Stomach (tissue), 19 donors: ENCODE results near the gene DCDC2C. TPM values are rescaled to one million over a fixed set of nuclear protein-coding genes. Genes with fewer than 3 reads are reported as not detected.
A peak's percentile ranks its signal among the peaks of the same experiment; 100 is the strongest.

ENCODE experiments used
- DNase-seq, 2 donors: peaks; one replicate each; pipeline versions ENCODE4 v3.0.0 to v3.0.0-alpha.2; 2013 to 2019
- H3K27ac ChIP-seq, 5 donors: fragments of 200-600 bp in 4 of 5; sonication (generic) in 4 of 5; one replicate each; pipeline ENCODE4 v1.5.1; 2013 to 2019; ENCODE audit warnings: mild to moderate bottlenecking in 1 of 5, moderate library complexity in 1 of 5
- H3K27me3 ChIP-seq, 3 donors: fragments of 200-600 bp; sonication (generic); one replicate each; pipeline ENCODE4 v1.5.1; 2017 to 2019; ENCODE audit warnings: mixed run types in 1 of 3
- H3K36me3 ChIP-seq, 4 donors: fragments of 200-600 bp; sonication (generic); 1 replicate in 3 of 4; 2 replicates in 1 of 4; pipeline ENCODE4 v1.5.1; 2016 to 2019
- H3K4me1 ChIP-seq, 4 donors: fragments of 200-600 bp; sonication (generic); one replicate each; pipeline ENCODE4 v1.5.1; 2016 to 2019
- H3K4me3 ChIP-seq, 4 donors: fragments of 200-600 bp; sonication (generic) in 3 of 4; one replicate each; pipeline ENCODE4 v1.5.1; 2016 to 2019; ENCODE audit warnings: mild to moderate bottlenecking in 1 of 4
- H3K9me3 ChIP-seq, 4 donors: fragments of 200-600 bp; sonication (generic); one replicate each; pipeline ENCODE4 v1.5.1; 2016 to 2019
- EP300 ChIP-seq: sonication (generic); formaldehyde crosslinking; IDR thresholded peaks from one replicate; pipeline ENCODE4 v1.6.1; 2017; ENCODE audit warnings: antibody characterized with exemption
- POLR2A ChIP-seq, 4 donors: fragments of 450-650 bp; IDR thresholded peaks; one replicate each; pipeline ENCODE4 v1.6.1; 2016; ENCODE audit warnings: antibody characterized with exemption in 4 of 4, control low read depth in 2 of 4, mild to moderate bottlenecking in 1 of 4, moderate library complexity in 1 of 4
- POLR2AphosphoS5 ChIP-seq, 3 donors: sonication (generic); formaldehyde crosslinking; IDR thresholded peaks; one replicate each; pipeline ENCODE4 v1.6.1; 2016; ENCODE audit warnings: antibody characterized with exemption in 3 of 3
- WGBS, 5 donors: extraction: QIAGEN DNeasy Blood & Tissue Kit in 3 of 5; methylation state at CpG; one replicate each; pipeline versions ENCODE4 v1.1.5 to v1.1.7; 2013 to 2018; 5-methylcytosine and 5-hydroxymethylcytosine counted together
- intact Hi-C: fragments of 100-400 bp; cut with DNase I; formaldehyde crosslinking; loops from one replicate; pipeline ENCODE4 v1.15.1; 2023; ENCODE audit warnings: low total_unique reads
- long read RNA-seq, 10 donors: transcript quantifications; one replicate each; lab custom pipeline, GENCODE V29; 2026
- polyA plus RNA-seq, 3 donors: library from polyadenylated mRNA; stranded (reverse); fragments of 200-250 nt; gene quantifications; one replicate each; pipeline ENCODE4 v1.2.3, GENCODE V29; 2013
- total RNA-seq, 5 donors: library from RNA; depleted of rRNA; stranded (reverse); fragments of >200 nt; gene quantifications; one replicate each; pipeline versions ENCODE4 v1.1.0 to v1.2.3, GENCODE V29; 2014 to 2016
- TF ChIP-seq, protein P1 (sequence below), 7 experiments: fragments of 450-650 bp in 4 of 7; fragments of 200-600 bp in 3 of 7; sonication (generic) in 3 of 7; IDR thresholded peaks; one replicate each; pipeline ENCODE4 v1.5.1; 2016 to 2019; ENCODE audit warnings: antibody characterized with exemption in 7 of 7, control low read depth in 2 of 7, mild to moderate bottlenecking in 1 of 7
- donor health status: healthy with polysubstance abuse.
- donor health status: Bipolar disorder and iron deficiency.
- donor health status: healthy.

Gene DCDC2C, protein sequence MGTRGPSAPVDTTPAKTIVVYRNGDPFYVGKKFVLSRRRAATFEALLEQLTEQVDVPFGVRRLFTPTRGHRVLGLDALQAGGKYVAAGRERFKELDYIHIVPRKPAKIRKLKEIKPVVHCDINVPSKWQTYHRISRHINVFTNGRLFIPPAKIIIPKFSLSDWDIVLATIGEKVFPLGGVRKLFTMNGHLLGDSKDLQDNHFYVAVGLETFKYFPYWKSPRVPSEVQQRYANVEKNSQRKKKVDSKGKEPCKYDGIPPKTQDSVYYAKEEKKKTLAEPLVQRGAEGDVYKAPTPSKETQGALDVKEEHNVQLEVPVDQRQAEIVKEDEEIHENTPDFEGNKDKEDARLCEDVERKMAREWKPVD
- total RNA-seq (not detected), polyA plus RNA-seq (not detected)
- long read RNA-seq, donor 1 = 0 reads
- long read RNA-seq, donor 2 = 0 reads
- long read RNA-seq, donor 3 = 0 reads
- long read RNA-seq, donor 4 = 0 reads
- long read RNA-seq, donor 5 = 0 reads
- long read RNA-seq, donor 6 = 0 reads
- long read RNA-seq, donor 7 = 0 reads
- long read RNA-seq, donor 8 = 0 reads
- long read RNA-seq, donor 9 = 0 reads
- long read RNA-seq, donor 10 = 0 reads

DNA sequence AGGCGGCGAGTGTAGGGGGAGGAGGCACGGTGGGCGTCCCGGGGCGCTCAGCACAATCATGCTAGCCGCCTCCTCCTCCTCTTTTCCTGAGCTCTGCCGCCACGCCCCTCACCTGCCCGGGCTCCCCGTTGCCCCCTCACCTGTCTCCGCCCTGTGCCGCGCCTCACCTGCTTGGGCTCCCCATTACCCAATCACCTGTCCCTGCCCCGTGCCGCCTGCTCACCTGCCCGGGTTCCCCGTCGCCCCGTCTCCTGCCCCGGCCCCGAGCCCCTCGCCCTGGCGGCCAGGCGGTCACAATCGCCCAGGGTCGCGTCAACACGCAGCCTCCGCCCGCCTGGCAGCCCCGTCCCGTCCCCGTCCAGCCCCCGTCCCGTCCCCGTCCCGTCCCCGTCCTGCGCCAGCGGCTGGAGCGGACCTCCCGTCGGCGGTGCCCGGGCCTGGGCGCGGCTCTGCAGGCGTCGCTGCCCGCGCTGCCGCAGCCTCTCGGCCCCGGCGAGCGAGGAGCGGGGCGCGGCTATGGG lies at the start of gene DCDC2C:
Gene DCDC2C, plus strand, starts transcription at position 340 of the 521 bp plus-strand sequence. Its CDS starts 177 bp downstream, at position 517.
- Histone ChIP-seq H3K4me3 (peak within 1 kb of the TSS; percentile 10 to 33 (median 14)), H3K36me3 (no peaks in the 10 kb centered on the region), H3K9me3 (no peaks in the 10 kb centered on the region), H3K4me1 (peaks cover 0 to 16% (median 7%) of the 10 kb centered on the region in 4 donors), H3K27me3 (peaks cover 9 to 55% (median 20%) of the 10 kb centered on the region in 3 donors), H3K27ac (no peak within 1 kb of the TSS)
- TF ChIP-seq POLR2A (IDR thresholded peaks at IDR 0.05) (no peak), POLR2AphosphoS5 (IDR thresholded peaks at IDR 0.05) (no peak), EP300 (no peak)
- TF ChIP-seq, protein P1, sequence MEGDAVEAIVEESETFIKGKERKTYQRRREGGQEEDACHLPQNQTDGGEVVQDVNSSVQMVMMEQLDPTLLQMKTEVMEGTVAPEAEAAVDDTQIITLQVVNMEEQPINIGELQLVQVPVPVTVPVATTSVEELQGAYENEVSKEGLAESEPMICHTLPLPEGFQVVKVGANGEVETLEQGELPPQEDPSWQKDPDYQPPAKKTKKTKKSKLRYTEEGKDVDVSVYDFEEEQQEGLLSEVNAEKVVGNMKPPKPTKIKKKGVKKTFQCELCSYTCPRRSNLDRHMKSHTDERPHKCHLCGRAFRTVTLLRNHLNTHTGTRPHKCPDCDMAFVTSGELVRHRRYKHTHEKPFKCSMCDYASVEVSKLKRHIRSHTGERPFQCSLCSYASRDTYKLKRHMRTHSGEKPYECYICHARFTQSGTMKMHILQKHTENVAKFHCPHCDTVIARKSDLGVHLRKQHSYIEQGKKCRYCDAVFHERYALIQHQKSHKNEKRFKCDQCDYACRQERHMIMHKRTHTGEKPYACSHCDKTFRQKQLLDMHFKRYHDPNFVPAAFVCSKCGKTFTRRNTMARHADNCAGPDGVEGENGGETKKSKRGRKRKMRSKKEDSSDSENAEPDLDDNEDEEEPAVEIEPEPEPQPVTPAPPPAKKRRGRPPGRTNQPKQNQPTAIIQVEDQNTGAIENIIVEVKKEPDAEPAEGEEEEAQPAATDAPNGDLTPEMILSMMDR (IDR thresholded peaks at IDR 0.05) = no peak
- intact Hi-C loops = no loop called here
- WGBS, 5 donors = 7 to 14% (median 12%) methylated on average over 28 to 60 of the region's 60 CpGs
- DNase-seq = peak in 1 of 2 donors; percentile 17

DNA sequence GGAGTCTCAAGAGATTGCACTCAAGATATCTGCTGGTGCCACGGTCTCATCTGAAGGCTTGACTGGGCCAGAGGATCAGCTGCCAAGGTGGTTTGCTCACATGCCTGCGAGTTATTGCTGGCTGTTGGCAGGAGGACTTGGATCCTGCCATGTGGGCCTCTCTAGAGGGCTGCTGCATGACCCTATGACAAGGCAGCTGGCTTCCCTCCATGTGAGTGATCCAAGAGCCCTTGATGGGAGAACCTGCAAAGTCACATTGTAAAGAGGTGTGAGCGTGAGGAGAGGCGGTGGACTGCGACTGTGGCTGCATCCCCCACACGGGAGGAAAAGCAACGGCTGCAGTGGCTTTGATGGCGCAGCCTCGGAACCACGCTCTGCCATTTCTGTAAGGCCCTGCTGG lies 49.4 kb upstream of the DCDC2C start:
- Histone ChIP-seq H3K27me3 (peaks cover 0 to 27% (median 0%) of the 10 kb centered on the region in 3 donors), H3K36me3 (no peaks in the 10 kb centered on the region), H3K9me3 (no peaks in the 10 kb centered on the region), H3K4me3 (no peak overlapping the region), H3K4me1 (peaks cover 8 to 16% (median 12%) of the 10 kb centered on the region in 4 donors), H3K27ac (no peak overlapping the region)
- intact Hi-C loops = loop anchor here (5.0 kb wide), 1 partner anchor 232 kb away; no protein-coding TSS in a partner anchor
- no peak for DNase-seq
- no peak for TF ChIP-seq POLR2AphosphoS5 (IDR thresholded peaks at IDR 0.05)
- no peak for TF ChIP-seq POLR2A (IDR thresholded peaks at IDR 0.05)
- TF ChIP-seq, protein P1 (IDR thresholded peaks at IDR 0.05) = no peak
- TF ChIP-seq EP300 = no peak
- 87 to 91% (median 89%) methylated on average over 9 to 10 of the region's 10 CpGs for WGBS, 5 donors

DNA sequence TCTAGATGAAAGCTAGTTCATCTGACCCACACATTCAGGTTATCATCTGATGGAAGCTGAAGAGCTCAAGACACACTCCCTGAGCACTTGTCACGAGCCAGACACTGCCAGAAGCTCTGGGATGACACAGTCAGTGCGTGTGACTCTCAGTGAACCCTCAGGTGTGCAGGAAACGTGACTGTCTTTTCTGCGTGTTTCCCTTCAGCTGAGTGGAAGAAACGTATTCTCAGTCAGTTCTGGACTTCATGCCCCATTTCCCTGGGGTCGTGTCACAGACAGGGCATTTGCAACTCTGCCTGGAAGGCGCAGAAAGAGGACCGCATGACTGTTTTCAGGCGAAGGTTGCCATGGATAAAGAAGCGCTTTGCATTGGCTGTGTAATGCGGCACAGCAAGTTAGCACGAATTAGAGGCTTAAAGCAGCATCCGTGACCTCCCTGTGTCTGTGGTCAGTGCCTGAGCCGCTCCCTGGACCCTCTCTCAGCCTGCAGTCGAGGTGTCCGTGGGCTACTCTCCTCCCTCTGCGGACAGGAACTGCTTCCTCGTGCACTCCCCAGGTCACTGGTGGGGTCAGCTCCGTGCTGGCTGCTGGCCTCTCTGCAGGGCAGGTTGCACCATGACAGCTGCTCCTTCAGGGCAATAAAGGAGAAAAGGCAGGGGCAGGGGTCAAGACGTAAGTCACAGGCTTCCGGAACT lies 48.7 kb upstream of the DCDC2C start:
- DNase-seq = no peak
- intact Hi-C loops = loop anchor here (5.0 kb wide), 1 partner anchor 232 kb away; no protein-coding TSS in a partner anchor
- H3K27ac ChIP-seq = no peak overlapping the region
- no peaks in the 10 kb centered on the region for H3K36me3 ChIP-seq
- peaks cover 0 to 26% (median 0%) of the 10 kb centered on the region in 3 donors for H3K27me3 ChIP-seq
- no peak overlapping the region for H3K4me3 ChIP-seq
- H3K9me3 ChIP-seq = no peaks in the 10 kb centered on the region
- TF ChIP-seq POLR2AphosphoS5 (IDR thresholded peaks at IDR 0.05) (no peak), EP300 (no peak), POLR2A (IDR thresholded peaks at IDR 0.05) (no peak)
- TF ChIP-seq, protein P1 (IDR thresholded peaks at IDR 0.05) = no peak
- peaks cover 8 to 16% (median 12%) of the 10 kb centered on the region in 4 donors for H3K4me1 ChIP-seq
- WGBS, 5 donors = 74 to 81% (median 75%) methylated on average over 20 to 21 of the region's 21 CpGs
